H9 (cell line): ENCODE results near the gene PIAS1. TPM values are rescaled to one million over a fixed set of nuclear protein-coding genes. Genes with fewer than 3 reads are reported as not detected.

Experiments
- DNase-seq: peaks from one replicate; pipeline ENCODE4 v3.0.0-alpha.2; 2017
- H2AFZ ChIP-seq: one replicate; pipeline ENCODE4 v1.6.1; 2013; ENCODE audit warnings: mild to moderate bottlenecking, low read length, control low read depth, moderate library complexity
- H2AK5ac ChIP-seq: 2 replicates; pipeline ENCODE4 v1.6.1; 2013; ENCODE audit warnings: low read length, control low read depth, mixed read lengths; ENCODE audit not compliant: insufficient read length
- H2BK120ac ChIP-seq: one replicate; pipeline ENCODE4 v1.6.1; 2013; ENCODE audit warnings: low read depth, mild to moderate bottlenecking, low read length, control low read depth, inconsistent platforms; ENCODE audit not compliant: poor library complexity, severe bottlenecking
- H2BK12ac ChIP-seq: 2 replicates; pipeline ENCODE4 v1.6.1; 2013; ENCODE audit warnings: low read length, control low read depth, mixed read lengths, low read depth; ENCODE audit not compliant: insufficient read length
- H2BK15ac ChIP-seq: 2 replicates; pipeline ENCODE4 v1.6.1; 2013; ENCODE audit warnings: low read depth, low read length, control low read depth
- H2BK20ac ChIP-seq: one replicate; pipeline ENCODE4 v1.6.1; 2013; ENCODE audit warnings: low read depth, mild to moderate bottlenecking, low read length, control low read depth, inconsistent platforms; ENCODE audit not compliant: poor library complexity, severe bottlenecking
- H2BK5ac ChIP-seq: 2 replicates; pipeline ENCODE4 v1.6.1; 2013; ENCODE audit warnings: low read length, control low read depth, mixed read lengths; ENCODE audit not compliant: insufficient read length
- H3K14ac ChIP-seq: 2 replicates; pipeline ENCODE4 v1.6.1; 2013; ENCODE audit warnings: low read length, control low read depth; ENCODE audit not compliant: insufficient read depth
- H3K18ac ChIP-seq: 2 replicates; pipeline ENCODE4 v1.6.1; 2013; ENCODE audit warnings: low read depth, mild to moderate bottlenecking, mixed read lengths, low read length, control low read depth; ENCODE audit not compliant: insufficient read length
- H3K23ac ChIP-seq: 2 replicates; pipeline ENCODE4 v1.6.1; 2013; ENCODE audit warnings: low read length, control low read depth, mixed read lengths, low read depth; ENCODE audit not compliant: insufficient read length
- H3K23me2 ChIP-seq: 2 replicates; pipeline ENCODE4 v1.6.1; 2013; ENCODE audit warnings: low read depth, mild to moderate bottlenecking, mixed read lengths, low read length, control low read depth; ENCODE audit not compliant: insufficient read length, poor library complexity, severe bottlenecking
- H3K27ac ChIP-seq: 2 replicates; pipeline ENCODE4 v1.5.1; 2013; ENCODE audit warnings: low read length, control low read depth, mixed read lengths, low read depth; ENCODE audit not compliant: insufficient read length
- H3K27me3 ChIP-seq: 2 replicates; pipeline ENCODE4 v1.6.1; 2013; ENCODE audit warnings: low read length, control low read depth, inconsistent platforms; ENCODE audit not compliant: insufficient read depth
- H3K4ac ChIP-seq: 2 replicates; pipeline ENCODE4 v1.6.1; 2013; ENCODE audit warnings: low read depth, mild to moderate bottlenecking, control low read depth, inconsistent platforms, low read length, moderate library complexity
- H3K4me1 ChIP-seq: 2 replicates; pipeline ENCODE4 v1.6.1; 2013; ENCODE audit warnings: low read length, control low read depth, inconsistent platforms; ENCODE audit not compliant: insufficient read depth
- H3K4me2 ChIP-seq: 2 replicates; pipeline ENCODE4 v1.6.1; 2013; ENCODE audit warnings: low read length, control low read depth, mixed read lengths; ENCODE audit not compliant: insufficient read length, insufficient read depth
- H3K56ac ChIP-seq: 2 replicates; pipeline ENCODE4 v1.6.1; 2013; ENCODE audit warnings: low read depth, mild to moderate bottlenecking, mixed read lengths, low read length, control low read depth; ENCODE audit not compliant: insufficient read length
- H3K79me1 ChIP-seq: 2 replicates; pipeline ENCODE4 v1.6.1; 2013; ENCODE audit warnings: low read depth, mild to moderate bottlenecking, moderate library complexity, low read length, control low read depth, inconsistent platforms; ENCODE audit not compliant: insufficient read depth, poor library complexity, severe bottlenecking
- H3K79me2 ChIP-seq: 2 replicates; pipeline ENCODE4 v1.6.1; 2013; ENCODE audit warnings: low read length, control low read depth, inconsistent platforms; ENCODE audit not compliant: insufficient read depth
- H3K9ac ChIP-seq: 2 replicates; pipeline ENCODE4 v1.6.1; 2013; ENCODE audit warnings: low read length, control low read depth, mixed read lengths; ENCODE audit not compliant: insufficient read length; ENCODE audit errors: extremely low read depth
- H3K9me3 ChIP-seq: one replicate; pipeline ENCODE4 v1.6.1; 2013; ENCODE audit warnings: low read depth, low read length, inconsistent platforms; ENCODE audit not compliant: control insufficient read depth
- H3T11ph ChIP-seq: one replicate; pipeline ENCODE4 v1.6.1; 2013; ENCODE audit warnings: mild to moderate bottlenecking, low read length, control low read depth, inconsistent platforms
- H4K20me1 ChIP-seq: one replicate; pipeline ENCODE4 v1.6.1; 2013; ENCODE audit not compliant: control insufficient read depth, insufficient read length, insufficient read depth
- H4K5ac ChIP-seq: 2 replicates; pipeline ENCODE4 v1.6.1; 2013; ENCODE audit warnings: low read depth, mild to moderate bottlenecking, mixed read lengths, low read length, control low read depth; ENCODE audit not compliant: insufficient read length
- H4K8ac ChIP-seq: replicated peaks from 2 replicates; pipeline ENCODE4 v1.6.1; 2013; ENCODE audit warnings: low read length, control low read depth, mixed read lengths, low read depth; ENCODE audit not compliant: insufficient read length
- H4K91ac ChIP-seq: 2 replicates; pipeline ENCODE4 v1.6.1; 2013; ENCODE audit warnings: low read depth, mild to moderate bottlenecking, moderate library complexity, mixed read lengths, low read length, control low read depth; ENCODE audit not compliant: insufficient read length
- H3K27ac Mint-ChIP-seq, 3 experiments: 2 replicates in 2 of 3; 3 replicates in 1 of 3; pipeline ENCODE4 v1.8.0; 2020 to 2021; ENCODE audit warnings: mixed read lengths in 3 of 3, mild to moderate bottlenecking in 1 of 3, moderate library complexity in 1 of 3
- H3K27me3 Mint-ChIP-seq: 2 replicates; pipeline ENCODE4 v1.8.0; 2021; ENCODE audit warnings: low read depth, mild to moderate bottlenecking, moderate library complexity, mixed read lengths
- H3K36me3 Mint-ChIP-seq, 3 experiments: 2 replicates in 2 of 3; 3 replicates in 1 of 3; pipeline ENCODE4 v1.8.0; 2020 to 2021; ENCODE audit warnings: low read depth in 3 of 3, mixed read lengths in 3 of 3; ENCODE audit not compliant: insufficient read depth in 1 of 3
- H3K4me1 Mint-ChIP-seq, 2 experiments: 2 replicates each; pipeline ENCODE4 v1.8.0; 2020; ENCODE audit warnings: mixed read lengths in 2 of 2
- H3K4me3 Mint-ChIP-seq, 2 experiments: 2 replicates in 1 of 2; 3 replicates in 1 of 2; pipeline ENCODE4 v1.8.0; 2020 to 2021; ENCODE audit warnings: mild to moderate bottlenecking in 2 of 2, mixed read lengths in 2 of 2, moderate library complexity in 1 of 2
- H3K9me3 Mint-ChIP-seq, 2 experiments: 2 replicates in 1 of 2; 3 replicates in 1 of 2; pipeline ENCODE4 v1.8.0; 2020; ENCODE audit warnings: mild to moderate bottlenecking in 2 of 2, mixed read lengths in 2 of 2, moderate library complexity in 1 of 2
- WGBS: extraction: QIAGEN DNeasy Blood & Tissue Kit; methylation state at CpG from one replicate; pipeline ENCODE4 v1.1.7; 2013; ENCODE audit warnings: missing lambda C conversion rate, low lambda C conversion rate, mixed read lengths; ENCODE audit not compliant: insufficient read length; ENCODE audit errors: extremely low coverage; 5-methylcytosine and 5-hydroxymethylcytosine counted together
- total RNA-seq: library from RNA; stranded (reverse); gene quantifications from 2 replicates; pipeline ENCODE4 v1.2.1, GENCODE V29; 2021
- TF ChIP-seq, protein P1 (sequence below): fragments of 200-600 bp; sonication (generic); conservative IDR thresholded peaks from 3 replicates; pipeline ENCODE4 v1.8.0; 2021; ENCODE audit warnings: antibody characterized with exemption, mild to moderate bottlenecking

PIAS1 gene
- total RNA-seq, 1 experiment from 2014 or later: 31.1 TPM

DNA sequence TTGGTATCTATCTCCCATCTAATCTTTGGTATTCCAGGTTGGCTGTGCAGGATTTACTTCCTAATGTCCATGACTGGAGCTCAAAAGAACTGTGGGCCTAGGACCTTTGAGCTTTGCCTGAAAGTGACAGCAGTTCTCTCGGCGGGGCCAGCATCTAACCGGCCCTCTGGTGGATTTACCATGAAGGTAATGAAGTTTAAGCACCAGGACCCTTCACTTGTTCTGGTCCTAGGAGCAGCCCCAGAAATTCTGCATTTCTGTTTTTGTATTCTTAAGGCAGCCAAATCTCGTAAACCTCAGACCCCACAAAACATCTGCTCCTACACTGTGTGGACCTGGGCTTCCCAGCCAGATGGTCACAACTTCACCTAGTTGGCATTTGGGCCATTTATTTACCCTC lies 138.0 kb downstream of the PIAS1 start:
- Histone ChIP-seq H4K20me1 (no peaks in the 10 kb centered on the region), H2BK20ac (no peak overlapping the region), H3K4me2 (no peak overlapping the region), H3K23ac (no peak overlapping the region), H3K27ac (no peak overlapping the region), H2BK12ac (no peak overlapping the region), H3K4me1 (no peaks in the 10 kb centered on the region; the same call in 1 of the 2 replicates), H3K9ac (no peak overlapping the region), H3K56ac (no peak overlapping the region), H3K9me3 (no peaks in the 10 kb centered on the region), H2BK120ac (no peak overlapping the region), H2BK15ac (no peak overlapping the region), H3K18ac (no peak overlapping the region), H4K5ac (no peak overlapping the region), H3K27me3 (no peaks in the 10 kb centered on the region), H3K23me2 (no peaks in the 10 kb centered on the region), H4K8ac (no peak overlapping the region), H3K4ac (no peak overlapping the region), H3K79me2 (no peaks in the 10 kb centered on the region), H3K14ac (no peak overlapping the region), H3T11ph (no peak overlapping the region), H4K91ac (no peak overlapping the region), H2AK5ac (no peak overlapping the region), H3K79me1 (no peaks in the 10 kb centered on the region), H2AFZ (no peak overlapping the region), H2BK5ac (no peak overlapping the region)
- TF ChIP-seq, protein P1, sequence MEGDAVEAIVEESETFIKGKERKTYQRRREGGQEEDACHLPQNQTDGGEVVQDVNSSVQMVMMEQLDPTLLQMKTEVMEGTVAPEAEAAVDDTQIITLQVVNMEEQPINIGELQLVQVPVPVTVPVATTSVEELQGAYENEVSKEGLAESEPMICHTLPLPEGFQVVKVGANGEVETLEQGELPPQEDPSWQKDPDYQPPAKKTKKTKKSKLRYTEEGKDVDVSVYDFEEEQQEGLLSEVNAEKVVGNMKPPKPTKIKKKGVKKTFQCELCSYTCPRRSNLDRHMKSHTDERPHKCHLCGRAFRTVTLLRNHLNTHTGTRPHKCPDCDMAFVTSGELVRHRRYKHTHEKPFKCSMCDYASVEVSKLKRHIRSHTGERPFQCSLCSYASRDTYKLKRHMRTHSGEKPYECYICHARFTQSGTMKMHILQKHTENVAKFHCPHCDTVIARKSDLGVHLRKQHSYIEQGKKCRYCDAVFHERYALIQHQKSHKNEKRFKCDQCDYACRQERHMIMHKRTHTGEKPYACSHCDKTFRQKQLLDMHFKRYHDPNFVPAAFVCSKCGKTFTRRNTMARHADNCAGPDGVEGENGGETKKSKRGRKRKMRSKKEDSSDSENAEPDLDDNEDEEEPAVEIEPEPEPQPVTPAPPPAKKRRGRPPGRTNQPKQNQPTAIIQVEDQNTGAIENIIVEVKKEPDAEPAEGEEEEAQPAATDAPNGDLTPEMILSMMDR: peak; percentile 17; the same call in 2 of the 3 replicates
- H3K27me3 Mint-ChIP-seq: no peaks in the 10 kb centered on the region
- peaks cover 16 to 18% of the 10 kb centered on the region in 2 experiments for H3K4me1 Mint-ChIP-seq
- no peak for DNase-seq
- H3K9me3 Mint-ChIP-seq: no peaks in the 10 kb centered on the region
- H3K36me3 Mint-ChIP-seq: peaks cover 14 to 39% (median 34%) of the 10 kb centered on the region in 3 experiments; a peak in 6 of 7 replicates
- H3K27ac Mint-ChIP-seq: peak overlapping the region in 1 of 3 experiments; percentile 59; a peak in 2 of 7 replicates
- H3K4me3 Mint-ChIP-seq: no peak overlapping the region
- WGBS: no CpG with 5 or more reads among the region's 4 CpGs
